NCI-H748 (cell line): ENCODE data around the gene TGFB3.

Experiments
- DNase-seq: peaks from one replicate; lab custom pipeline; 2025; ENCODE audit not compliant: unreplicated experiment; lab: John Stamatoyannopoulos, UW

Gene TGFB3

DNA sequence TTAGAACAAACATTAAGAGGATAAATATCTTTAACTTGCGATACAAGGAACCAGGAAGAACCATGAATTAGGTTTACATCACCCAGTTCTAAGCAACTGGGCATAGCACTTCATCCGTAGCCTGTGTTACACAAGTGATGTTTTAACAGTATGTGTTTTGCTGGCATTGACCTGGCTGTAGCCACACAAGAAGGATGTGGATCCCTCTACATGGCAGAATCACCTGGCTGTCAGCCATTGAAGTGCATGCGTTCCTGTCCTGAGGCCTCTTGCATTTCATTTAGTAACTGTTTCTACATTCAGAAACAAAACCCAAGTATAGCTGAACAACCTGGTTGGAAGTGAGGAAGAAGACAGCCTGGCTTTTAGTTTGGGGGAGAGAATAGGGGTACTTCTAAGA is 72.2 kb downstream of the TGFB3 start:
- no peak for DNase-seq
